ENCODE measurements around the gene EPB41L4A. TPM values are rescaled to one million over a fixed set of nuclear protein-coding genes. Genes with fewer than 3 reads are reported as not detected.
A peak's percentile ranks its signal among the peaks of the same experiment; 100 is the strongest.

The EPB41L4A gene
- total RNA-seq, 1 donor from 2014 or later = 9.7 TPM

DNA sequence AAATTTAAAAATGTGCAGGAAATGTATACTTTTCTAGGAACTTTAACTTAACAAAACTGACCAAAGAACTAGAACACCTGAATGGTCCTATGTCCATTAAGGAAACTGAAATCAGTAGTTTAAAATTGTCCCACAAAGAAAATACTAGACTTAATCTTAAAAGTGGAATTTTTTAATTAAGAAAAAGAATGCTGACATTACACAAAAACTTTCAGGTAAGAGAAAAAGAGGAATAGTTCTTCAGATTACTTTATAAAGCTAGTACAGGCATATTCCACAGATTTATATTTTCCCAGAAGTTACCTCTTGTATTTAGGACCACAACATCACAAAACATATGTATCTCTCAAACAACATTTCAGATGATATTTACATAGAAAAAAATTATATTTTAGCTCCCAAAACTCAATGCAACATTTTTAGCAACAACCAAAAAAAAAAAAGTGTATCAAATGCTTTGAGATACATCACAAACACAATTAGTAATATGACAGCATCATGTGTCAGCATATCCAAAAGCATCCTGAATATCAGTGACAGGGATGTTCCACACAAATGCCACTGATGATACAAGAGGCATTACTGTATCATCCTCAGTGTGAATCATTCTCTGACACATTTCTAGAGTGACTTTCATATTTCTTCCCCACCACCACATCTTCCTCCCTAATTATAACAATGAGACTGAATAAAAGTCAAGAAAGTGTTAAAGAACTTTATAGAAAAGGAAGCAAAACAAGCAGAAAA is 264.0 kb downstream of the EPB41L4A start:
- DNase-seq = no peak

DNA sequence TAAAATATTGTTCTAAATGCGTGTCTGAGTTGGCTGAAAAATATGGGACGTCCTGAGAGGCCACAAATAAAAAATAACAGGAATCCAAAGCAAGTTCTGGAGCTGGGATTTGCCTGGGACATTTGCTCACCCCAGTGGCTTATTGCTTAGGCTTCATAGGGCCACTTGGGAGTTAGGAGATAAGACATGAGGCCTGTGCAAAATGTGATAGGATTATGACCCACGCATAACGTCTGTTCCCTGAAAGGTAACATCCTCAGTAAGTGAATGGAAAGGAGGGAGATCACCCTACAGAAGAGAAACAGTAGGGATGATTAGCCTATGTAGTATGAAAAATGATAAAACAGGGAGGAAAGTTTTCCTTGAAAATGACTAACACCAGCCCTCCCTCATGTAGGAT is 269.4 kb downstream of the EPB41L4A start:
- DNase-seq = no peak

DNA sequence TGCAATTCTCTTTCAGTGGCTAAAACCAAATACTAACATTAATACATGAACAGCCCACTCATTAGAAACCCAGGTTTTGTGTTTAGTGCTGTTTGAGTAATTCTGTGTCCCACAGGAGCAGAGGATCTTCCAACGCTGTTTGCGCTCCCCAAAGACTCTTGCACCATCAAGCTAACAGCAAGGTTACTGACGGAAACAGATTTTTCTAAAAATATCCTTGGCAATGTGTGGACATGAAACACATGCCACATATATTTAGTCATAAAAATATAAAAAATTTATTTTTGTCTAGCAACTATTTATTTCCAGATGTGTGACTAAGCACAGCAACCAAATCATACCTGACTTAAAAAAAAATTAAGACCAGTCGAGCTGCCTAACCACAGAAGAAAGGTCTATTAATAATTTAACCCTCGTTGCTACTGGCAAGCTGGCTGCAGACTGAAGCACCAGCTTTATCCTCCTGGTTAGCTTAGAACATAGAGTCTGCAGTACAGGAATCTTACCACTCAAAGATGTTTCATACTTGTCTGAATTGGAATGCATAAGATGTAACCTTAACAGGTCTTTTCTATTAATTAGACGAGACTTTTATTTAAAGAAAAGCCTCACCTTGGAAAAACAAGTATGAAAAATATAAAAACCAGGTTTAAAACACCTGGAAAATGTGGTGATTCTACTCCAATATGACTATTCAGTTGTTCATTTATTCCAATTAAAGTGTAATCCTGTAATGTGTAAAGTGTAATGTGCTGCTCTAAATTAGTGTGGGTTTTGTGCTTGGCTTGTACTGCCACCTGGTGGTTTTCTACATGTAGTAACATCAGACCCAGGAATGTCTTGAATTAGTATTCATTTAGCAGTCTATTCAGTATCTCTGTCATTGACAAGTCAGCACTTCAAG is 272.5 kb downstream of the EPB41L4A start:
- DNase-seq = peak; percentile 91

DNA sequence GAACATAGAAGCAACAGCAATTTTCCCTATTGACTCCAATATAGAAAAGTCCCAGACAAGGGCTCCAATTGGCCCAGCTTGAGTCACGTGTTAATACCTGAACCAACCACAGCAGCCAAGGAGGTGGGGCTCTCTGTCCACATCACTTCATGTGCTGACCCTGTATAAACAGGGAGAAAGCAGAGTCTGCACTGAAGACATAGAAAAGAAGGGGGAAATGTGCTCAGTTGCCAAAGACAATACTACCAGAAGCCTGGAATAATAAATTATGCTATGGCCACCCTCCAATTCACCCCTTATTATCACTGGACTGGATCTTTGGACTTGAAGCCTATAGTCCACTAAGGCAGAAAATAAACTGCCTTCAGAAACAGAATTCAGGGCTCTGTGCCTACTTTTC is 275.4 kb downstream of the EPB41L4A start:
- no peak for DNase-seq

DNA sequence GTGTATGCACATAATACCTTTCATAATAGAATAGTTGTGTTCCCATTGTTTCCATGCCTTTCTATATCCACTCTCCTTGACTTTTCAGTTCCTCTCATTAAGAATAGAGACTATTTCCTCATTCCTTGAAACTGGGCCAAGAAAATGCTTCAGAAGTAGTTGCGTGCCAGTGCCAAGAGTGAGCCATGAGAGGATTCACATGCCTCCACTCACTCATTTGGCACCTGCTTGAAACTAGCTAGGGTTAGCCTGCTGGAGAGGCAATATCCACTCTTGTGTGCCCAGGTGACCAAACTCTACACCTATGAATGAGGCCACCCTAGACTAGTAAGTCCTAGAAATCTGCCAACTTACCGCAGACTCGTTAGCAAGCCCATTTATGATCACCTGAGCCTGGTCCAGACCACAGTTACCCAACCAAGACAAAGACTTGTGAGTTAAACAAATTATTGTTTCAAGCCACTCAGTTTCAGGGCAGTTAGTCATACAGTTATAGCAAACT is 276.3 kb downstream of the EPB41L4A start:
- peak; percentile 49 for DNase-seq

DNA sequence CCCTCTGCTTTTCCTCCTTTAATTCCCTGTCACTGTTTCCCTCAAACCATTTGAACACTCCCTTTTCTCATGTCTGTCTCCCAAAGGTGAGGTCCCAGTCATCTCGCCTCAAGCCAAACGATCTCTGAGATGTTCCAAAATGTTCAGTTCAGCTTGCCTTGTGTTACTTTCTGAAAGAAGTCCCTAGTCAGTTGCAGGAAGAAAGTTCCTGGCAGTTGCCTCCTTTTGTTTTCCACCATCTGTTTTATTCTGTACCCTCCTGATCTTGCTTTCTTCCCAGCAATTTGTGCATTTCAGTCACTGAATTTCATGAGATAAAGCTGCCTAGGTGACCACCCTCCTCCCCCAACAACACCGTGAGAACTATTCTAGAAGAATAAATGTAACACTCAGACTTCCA is 277.5 kb downstream of the EPB41L4A start:
- no peak for DNase-seq

DNA sequence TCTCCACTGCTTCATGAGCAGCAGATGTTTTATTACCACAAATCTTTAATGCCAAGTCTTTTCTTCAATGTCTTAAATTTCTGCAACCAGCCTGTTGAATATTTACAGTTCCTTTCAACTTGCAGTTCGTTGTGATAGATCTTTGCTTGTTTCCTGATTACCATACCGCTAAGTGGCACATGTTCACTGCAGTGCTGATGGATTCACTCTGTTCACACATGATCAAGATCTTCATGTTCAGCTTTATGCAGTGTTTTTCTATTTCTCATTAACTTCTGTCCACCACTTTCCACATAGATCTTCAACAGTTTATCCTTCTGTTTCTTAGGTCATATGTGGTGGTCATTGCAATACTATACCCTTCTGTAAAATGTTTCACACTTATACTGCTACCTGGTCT is 280.6 kb downstream of the EPB41L4A start:
- DNase-seq = no peak

DNA sequence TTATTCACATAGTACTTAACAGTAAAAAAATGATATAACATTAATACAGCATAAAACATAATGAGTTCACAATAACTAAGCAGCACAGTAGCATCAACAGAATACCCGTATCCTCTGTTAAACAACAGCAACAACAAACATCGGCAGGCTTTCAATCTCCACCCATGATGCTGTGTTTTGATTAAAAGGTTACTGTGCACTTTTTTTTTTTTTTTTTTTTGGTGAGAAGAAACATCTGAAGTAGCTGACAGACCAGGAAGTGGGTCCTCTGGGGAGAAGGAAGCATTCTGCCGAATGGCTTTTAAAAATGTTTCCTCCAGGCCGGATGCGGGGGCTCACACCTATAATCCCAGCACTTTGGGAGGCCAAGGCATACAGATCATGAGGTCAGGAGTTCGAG is 282.3 kb downstream of the EPB41L4A start:
- DNase-seq = no peak

DNA sequence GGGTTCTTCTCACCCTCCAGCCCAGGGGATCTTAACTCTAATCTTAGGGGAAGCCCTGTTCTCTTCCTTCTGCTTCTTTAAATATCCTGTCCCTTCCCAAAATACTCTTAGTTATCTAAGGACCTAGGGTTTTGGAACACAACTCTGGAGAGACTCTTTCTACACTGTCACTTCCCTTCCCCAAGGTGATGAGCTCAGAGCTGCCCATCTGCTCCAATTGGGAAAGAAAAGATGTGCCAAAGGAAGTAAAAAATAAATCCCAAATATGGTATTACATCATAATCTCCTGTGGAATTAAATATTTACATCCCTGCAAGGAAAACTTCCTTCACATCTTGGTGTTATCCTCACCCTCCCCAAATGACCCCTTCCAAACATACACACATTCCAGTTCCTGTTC is 291.2 kb downstream of the EPB41L4A start:
- no peak for DNase-seq

DNA sequence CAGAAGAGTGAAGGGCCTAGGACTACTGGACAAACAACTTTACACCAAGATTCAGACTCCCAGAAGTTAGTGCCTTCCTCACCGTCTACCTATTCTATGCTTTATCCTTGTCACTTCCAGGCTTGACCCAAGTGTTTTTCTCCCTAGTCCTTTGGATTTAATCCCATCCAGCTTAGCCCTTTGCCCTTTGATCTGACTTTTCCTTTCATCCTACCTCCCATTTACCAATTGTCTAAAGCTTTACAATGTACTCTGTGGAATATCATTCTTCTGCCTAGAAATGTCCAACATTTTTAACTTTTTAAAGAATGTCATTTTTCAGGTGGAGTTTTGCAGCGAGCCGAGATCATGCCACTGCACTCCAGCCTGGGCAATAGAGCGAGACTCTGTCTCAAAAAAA is 292.1 kb downstream of the EPB41L4A start:
- no peak for DNase-seq

DNA sequence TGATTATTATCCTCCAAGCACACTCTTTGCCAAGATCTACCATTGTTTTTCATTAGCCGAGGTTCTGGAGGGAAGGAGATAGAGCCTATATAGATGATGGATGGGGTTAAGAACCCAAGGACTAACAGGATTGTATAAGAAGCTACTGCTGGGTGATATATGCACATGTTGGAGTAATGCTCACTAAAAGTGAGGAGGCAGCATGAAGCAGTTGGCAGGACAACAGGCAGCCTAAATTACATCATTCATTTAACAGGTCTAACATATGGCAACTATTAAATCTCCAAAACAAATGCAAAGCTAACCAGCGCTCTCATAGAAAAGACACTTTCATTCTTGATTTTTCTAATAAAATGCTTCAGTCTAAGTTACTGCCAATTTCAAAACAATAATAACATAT is 293.2 kb downstream of the EPB41L4A start:
- peak; percentile 67 for DNase-seq

DNA sequence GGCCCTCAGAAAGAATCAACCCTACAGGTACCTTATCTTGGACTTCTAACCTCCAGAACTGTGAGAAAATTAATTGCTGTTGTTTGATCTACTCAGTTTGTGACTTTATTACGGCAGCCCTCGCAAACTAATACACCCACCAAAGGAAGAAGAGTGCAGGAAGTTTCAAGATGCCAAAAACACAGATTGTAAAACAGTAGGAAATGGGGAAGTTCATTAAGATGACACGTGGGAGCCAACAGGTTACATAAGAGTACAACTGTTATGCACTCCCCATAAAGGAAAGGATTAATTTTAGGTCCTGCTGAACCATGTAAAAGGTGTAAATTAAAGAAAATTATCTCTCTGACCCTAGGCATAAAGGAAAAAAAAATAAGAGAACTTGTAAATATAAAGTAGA is 294.3 kb downstream of the EPB41L4A start:
- no peak for DNase-seq

DNA sequence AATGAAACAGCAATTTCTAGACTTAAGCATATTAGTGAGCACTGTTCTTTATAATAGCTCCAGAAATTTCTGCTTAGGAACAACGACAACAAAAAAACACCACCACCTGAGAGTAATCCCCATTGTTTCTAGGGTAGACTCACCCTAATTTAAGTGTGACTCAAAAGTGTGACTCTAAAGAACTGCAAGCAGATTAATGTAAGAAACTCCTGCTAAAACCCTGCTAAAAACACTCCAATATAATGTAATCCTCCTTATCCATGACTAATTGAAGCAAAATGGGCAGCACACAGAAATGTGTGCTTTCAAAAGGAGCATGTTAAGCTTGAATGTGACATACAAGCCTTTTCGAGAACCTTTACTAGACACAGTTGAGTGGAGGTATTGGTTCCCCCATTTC is 296.0 kb downstream of the EPB41L4A start:
- no peak for DNase-seq

DNA sequence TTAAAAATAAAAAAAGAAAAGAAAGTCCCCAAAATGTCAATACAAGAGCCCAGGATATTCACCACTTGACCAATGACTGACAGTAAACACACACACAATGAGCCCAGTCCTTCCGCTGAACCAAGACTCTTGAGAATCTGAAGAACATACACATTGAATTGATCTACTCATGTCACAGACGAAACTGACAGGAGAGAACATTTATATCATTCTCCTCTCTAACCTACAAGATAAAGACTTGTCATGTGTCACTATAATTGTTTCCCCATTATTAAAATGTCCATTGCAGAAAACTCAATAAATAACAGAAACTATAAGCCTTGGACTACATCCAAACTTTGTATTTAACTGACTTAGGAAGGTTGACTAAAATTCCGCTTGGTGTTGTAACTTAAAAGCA is 296.7 kb downstream of the EPB41L4A start:
- DNase-seq = no peak

DNA sequence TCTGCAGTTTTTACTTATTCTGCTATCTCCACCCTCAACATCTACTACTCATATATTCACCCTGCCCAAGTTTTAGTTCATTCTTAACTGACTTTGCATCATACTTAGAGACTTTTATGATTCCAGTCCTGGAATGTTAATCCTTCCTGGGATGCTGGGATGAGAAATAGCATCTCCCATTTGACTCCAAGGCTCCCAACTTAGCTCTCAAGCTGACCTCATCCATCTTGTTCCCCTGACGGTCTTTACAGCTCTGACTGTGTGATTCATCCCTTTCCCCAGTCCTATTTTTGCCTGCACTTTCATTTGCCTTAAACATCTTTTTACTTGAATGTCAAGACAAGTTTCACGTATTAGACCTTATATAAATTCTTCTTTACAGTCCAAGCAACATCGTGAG is 297.8 kb downstream of the EPB41L4A start:
- no peak for DNase-seq

DNA sequence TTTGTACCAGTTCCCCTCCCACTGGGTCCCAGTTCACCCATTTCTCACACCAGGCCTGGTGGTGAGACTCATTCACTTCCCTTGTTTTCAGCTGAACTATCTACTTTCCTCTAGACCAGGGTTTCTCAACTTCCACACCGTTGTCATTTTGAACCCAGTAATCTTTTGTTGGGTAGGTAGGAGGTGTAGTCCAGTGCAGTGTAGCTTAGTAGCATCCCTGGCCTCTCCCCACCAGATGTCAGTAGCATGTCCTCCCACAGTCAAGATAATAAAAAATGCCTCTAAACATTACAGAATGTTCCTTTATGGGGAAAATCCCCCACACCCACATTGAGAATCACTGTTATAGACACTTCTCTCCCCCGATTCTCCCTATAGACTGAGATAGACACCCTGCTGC is 299.1 kb downstream of the EPB41L4A start:
- DNase-seq = no peak

DNA sequence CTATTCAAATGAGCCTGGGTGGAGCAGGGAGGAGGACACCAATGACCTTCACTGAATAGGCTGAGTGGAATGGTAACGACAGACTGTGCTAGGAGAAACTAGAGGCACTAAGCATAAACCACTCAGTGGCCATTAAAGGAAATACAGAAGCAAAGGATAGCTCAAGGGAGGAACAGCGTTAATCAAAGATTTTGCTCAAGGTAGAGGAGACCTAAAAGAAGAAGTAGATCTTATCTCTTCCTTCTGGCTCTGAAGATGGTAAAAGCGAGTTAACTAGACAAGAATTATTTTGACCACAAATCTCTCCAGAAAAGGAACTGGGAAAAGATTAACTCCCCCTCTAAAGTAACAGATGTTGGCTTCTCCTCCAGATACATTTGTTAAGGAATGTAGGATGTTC is 299.6 kb downstream of the EPB41L4A start:
- no peak for DNase-seq

DNA sequence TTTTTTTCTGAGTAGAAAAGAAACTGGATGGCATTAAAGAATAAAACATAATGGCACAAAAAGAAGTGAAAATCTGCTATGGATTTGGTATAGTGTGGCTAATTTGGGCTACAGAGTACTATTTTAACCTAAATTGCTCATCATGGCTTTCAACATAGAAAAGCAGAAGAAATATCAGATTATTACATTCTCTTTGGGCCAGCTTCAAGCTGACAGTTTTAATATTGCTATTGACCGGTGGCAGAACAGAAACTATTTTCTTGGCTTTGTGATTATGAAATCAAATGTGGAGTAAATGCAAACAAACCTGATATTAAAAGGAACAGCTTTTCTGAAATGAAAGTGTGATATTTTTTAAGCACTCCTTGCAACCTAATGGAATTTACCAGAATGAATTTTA is 301.5 kb downstream of the EPB41L4A start:
- DNase-seq = no peak

DNA sequence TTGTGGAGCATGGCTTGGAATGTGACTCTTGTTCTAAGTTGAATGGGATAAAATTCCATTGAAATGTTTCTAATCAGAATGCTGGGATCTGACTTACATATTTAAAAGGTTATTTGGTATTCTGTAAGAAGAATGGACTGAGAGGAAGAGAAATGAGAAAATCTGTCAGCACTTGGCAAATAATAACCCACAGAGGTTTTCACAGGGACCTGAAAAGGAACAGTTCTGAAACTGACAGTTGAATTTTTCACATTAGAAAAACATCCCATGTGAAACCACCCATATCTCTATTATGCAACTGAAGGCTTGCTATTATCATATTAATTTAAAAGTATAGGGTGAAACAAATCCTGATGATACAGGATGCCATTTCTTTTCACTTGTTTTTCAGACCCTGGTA is 302.7 kb downstream of the EPB41L4A start:
- no peak for DNase-seq

DNA sequence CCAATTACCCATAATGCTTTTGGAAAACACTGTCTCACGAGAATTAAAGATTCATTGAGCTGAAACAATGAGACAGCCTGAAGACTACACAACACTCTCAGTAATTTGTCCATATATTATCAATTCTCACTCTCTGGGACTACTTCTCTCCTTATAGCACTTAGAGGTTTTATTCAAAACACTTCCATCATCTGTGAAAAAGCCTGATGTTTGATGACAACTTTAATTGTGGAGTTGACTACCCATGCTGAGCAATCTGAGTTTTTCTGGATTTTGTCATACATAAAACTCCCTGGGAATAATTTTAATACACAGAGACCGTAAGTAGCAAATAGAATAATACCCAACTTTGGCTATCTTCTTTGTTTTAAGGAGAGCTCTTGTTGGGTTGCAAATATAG is 305.5 kb downstream of the EPB41L4A start:
- no peak for DNase-seq

Measured in tongue (tissue), 2 donors.